ENCODE data around the gene CSF3R. TPM values are rescaled to one million over a fixed set of nuclear protein-coding genes. Genes with fewer than 3 reads are reported as not detected.
"Not testable (repeated sequence)": the region's sequence is repeated elsewhere in the genome, so short reads cannot be mapped to it uniquely, and the experiment has no call there.

Gene CSF3R
- total RNA-seq, 1 donor from 2014 or later, result 1.4 TPM

DNA sequence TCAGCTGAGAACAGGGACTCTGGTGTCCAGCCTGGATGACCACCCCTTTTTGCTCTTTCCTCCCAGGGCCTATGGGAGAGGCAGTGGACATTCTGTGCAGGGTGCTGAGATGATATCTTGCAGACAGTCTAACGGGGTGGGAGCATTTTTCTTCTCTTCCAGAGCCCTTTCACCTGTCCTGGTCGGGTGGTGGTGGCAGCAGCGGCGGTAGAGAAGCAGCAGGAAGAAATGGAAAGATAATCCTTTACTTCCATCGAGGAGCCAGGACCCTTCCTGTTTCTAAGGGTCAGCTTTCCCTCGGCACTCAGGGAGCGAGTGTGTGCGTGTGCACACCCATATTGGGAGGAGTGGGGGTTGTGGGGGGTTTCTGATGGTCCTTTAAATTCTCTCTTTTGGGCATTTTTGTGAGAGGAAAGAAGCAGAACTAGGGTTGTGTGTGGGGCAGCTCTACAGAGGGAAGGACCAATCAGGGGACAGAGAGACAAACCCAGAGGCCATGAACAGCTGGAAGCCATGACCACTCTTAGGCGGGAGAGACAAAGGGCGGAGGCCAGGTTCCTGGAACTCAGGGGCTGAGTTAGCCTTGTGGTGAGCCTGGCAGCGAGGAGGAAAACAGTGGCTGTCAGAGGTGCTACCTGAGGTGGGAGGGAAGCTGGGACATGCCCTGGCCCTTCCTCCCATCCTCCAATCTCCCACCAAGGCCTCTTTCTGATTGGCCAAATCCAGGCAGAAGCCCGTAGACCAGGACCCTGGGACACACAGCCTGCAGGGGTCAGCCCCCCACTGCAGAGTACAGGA, 31.2 kb upstream of the CSF3R start:
- no peak overlapping the region for H3K4me3 Mint-ChIP-seq (ENCODE audit: unreplicated experiment)
- H3K27ac Mint-ChIP-seq (ENCODE audit: unreplicated experiment), result peak overlapping the region; percentile 21
- TF ChIP-seq, protein P1, sequence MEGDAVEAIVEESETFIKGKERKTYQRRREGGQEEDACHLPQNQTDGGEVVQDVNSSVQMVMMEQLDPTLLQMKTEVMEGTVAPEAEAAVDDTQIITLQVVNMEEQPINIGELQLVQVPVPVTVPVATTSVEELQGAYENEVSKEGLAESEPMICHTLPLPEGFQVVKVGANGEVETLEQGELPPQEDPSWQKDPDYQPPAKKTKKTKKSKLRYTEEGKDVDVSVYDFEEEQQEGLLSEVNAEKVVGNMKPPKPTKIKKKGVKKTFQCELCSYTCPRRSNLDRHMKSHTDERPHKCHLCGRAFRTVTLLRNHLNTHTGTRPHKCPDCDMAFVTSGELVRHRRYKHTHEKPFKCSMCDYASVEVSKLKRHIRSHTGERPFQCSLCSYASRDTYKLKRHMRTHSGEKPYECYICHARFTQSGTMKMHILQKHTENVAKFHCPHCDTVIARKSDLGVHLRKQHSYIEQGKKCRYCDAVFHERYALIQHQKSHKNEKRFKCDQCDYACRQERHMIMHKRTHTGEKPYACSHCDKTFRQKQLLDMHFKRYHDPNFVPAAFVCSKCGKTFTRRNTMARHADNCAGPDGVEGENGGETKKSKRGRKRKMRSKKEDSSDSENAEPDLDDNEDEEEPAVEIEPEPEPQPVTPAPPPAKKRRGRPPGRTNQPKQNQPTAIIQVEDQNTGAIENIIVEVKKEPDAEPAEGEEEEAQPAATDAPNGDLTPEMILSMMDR (IDR thresholded peaks at IDR 0.05; ENCODE audit: unreplicated experiment), result no peak
- H3K36me3 Mint-ChIP-seq (ENCODE audit: low read depth, unreplicated experiment), result no peaks in the 10 kb centered on the region
- H3K4me1 Mint-ChIP-seq (ENCODE audit: unreplicated experiment), result no peaks in the 10 kb centered on the region
- H3K27me3 Mint-ChIP-seq (ENCODE audit: unreplicated experiment), result peaks cover 4% of the 10 kb centered on the region
- no peak for DNase-seq (ENCODE audit: low spot score)
- no peaks in the 10 kb centered on the region for H3K9me3 Mint-ChIP-seq (ENCODE audit: unreplicated experiment)

DNA sequence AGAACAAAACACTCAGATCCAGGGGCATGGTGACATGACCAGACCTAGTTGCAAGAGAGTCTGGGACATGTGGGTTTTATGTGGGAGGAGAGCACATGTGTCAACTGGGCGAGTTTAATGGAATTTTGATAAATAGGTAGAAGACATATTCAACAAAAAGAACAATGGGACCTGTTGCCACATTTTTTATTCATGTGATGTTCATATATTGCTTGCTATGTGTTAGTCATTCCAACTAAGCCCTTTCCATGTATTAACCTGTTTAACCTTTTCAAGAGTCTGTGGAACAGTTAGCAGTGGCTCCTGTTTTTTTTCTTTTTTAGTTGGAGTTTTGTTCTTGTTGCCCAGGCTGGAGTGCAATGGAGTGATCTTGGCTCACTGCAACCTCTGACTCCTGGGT, 30.1 kb upstream of the CSF3R start:
- H3K27me3 Mint-ChIP-seq (ENCODE audit: unreplicated experiment), result peaks cover 4% of the 10 kb centered on the region
- no peaks in the 10 kb centered on the region for H3K36me3 Mint-ChIP-seq (ENCODE audit: low read depth, unreplicated experiment)
- no peak overlapping the region for H3K27ac Mint-ChIP-seq (ENCODE audit: unreplicated experiment)
- no peak overlapping the region for H3K4me3 Mint-ChIP-seq (ENCODE audit: unreplicated experiment)
- no peaks in the 10 kb centered on the region for H3K4me1 Mint-ChIP-seq (ENCODE audit: unreplicated experiment)
- no peaks in the 10 kb centered on the region for H3K9me3 Mint-ChIP-seq (ENCODE audit: unreplicated experiment)
- no peak for DNase-seq (ENCODE audit: low spot score)
- TF ChIP-seq, protein P1 (IDR thresholded peaks at IDR 0.05; ENCODE audit: unreplicated experiment), result no peak

DNA sequence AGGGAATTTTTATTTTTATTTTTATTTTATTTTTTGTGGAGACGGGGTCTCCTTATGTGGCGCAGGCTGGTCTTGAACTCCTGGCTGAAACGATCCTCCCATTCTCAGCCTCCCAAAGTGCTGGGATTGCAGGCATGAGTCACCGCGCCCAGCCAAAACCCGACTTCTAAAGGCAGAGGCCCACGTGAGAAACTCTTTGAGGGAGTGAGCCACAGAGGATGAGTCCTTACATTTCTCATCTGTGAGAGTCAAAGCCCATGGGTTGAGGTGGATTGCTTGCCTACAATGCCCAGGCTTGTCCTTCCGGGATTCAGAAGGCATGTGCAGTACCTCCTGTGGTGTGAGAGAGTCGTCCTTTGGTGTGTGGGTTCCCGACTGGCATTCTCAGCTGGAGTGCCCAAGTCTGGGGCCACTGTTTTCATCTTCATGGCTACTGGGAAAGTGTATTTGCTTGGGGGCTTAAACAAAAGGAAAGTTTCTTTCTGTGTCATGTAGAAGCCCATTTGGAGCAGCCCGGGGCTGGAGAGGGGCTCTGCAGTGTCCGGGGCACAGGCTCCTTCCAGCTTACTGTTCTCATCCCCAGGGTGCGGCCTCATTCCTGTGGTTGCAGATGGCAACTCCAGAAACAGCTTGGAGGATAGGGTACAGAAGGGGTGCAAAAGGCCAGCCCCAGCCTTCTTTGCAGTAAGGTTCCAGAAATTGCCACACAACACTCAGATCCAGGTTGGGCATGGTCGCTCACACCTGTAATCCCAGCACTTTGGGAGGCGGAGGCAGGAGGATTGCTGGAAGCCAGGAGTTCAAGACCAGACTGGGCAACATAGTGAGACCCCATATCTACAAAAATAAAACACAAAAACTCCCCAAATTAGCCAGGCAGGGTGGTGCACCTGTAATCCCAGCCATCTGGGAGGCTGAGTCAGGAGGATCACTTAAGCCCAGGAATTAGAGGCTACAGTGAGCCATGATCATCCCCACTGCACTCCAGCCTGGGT, 29.4 kb upstream of the CSF3R start:
- DNase-seq (ENCODE audit: low spot score), result no peak
- Mint-ChIP-seq H3K27ac (ENCODE audit: unreplicated experiment) (no peak overlapping the region), H3K4me1 (ENCODE audit: unreplicated experiment) (no peaks in the 10 kb centered on the region), H3K27me3 (ENCODE audit: unreplicated experiment) (peaks cover 4% of the 10 kb centered on the region), H3K9me3 (ENCODE audit: unreplicated experiment) (no peaks in the 10 kb centered on the region), H3K4me3 (ENCODE audit: unreplicated experiment) (no peak overlapping the region), H3K36me3 (ENCODE audit: low read depth, unreplicated experiment) (no peaks in the 10 kb centered on the region)
- TF ChIP-seq, protein P1 (IDR thresholded peaks at IDR 0.05; ENCODE audit: unreplicated experiment), result no peak

DNA sequence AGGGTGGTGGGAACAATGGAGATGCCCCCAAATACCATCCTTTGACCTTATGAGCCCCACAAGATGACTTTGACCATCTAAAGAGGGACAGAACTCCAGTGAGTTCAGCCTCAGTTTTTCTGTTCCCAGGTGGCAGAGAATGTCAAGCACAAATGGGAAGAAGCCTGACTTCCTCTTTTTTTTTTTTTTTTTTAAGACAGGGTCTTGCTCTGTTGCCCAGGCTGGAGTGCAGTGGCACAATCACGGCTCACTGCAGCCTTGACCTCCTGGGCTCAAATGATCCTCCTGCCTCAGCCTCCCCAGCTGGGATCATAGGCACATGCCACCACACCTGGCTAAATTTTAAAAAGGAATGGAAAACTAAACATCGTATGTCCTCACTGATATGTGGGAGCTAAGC, 28.5 kb upstream of the CSF3R start:
- H3K4me3 Mint-ChIP-seq (ENCODE audit: unreplicated experiment); DNase-seq (ENCODE audit: low spot score); H3K36me3 Mint-ChIP-seq (ENCODE audit: low read depth, unreplicated experiment); H3K27ac Mint-ChIP-seq (ENCODE audit: unreplicated experiment); H3K27me3 Mint-ChIP-seq (ENCODE audit: unreplicated experiment); H3K9me3 Mint-ChIP-seq (ENCODE audit: unreplicated experiment); H3K4me1 Mint-ChIP-seq (ENCODE audit: unreplicated experiment): not testable (repeated sequence)

DNA sequence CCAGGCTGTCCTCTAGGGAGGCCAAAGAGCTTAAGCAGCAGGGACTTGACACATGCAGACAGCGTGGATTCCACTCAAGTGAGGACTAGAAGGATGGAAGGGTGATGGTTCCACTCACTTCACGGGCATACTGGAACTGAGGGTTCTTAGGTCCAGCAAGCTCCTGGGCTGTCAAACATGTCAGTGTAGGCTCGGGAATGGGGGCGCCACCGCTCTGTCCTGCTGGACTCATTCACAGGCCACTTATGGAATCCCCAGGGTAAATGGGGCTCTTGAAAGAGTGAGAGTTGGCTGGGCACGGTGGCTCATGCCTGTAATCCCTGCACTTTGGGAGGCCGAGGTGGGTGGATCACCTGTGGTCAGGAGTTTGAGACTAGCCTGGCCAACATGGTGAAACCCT, 27.7 kb upstream of the CSF3R start:
- no peak overlapping the region for H3K4me3 Mint-ChIP-seq (ENCODE audit: unreplicated experiment)
- H3K9me3 Mint-ChIP-seq (ENCODE audit: unreplicated experiment), result no peaks in the 10 kb centered on the region
- no peaks in the 10 kb centered on the region for H3K4me1 Mint-ChIP-seq (ENCODE audit: unreplicated experiment)
- peaks cover 4% of the 10 kb centered on the region for H3K27me3 Mint-ChIP-seq (ENCODE audit: unreplicated experiment)
- DNase-seq (ENCODE audit: low spot score), result no peak
- TF ChIP-seq, protein P1 (IDR thresholded peaks at IDR 0.05; ENCODE audit: unreplicated experiment), result no peak
- no peak overlapping the region for H3K27ac Mint-ChIP-seq (ENCODE audit: unreplicated experiment)
- H3K36me3 Mint-ChIP-seq (ENCODE audit: low read depth, unreplicated experiment), result no peaks in the 10 kb centered on the region
